SK-N-MC (cell line): ENCODE measurements around the gene TMEM121.

ENCODE experiments used
- EZH2 ChIP-seq: fragments of 200-600 bp; sonication (generic); IDR thresholded peaks from one replicate; pipeline ENCODE4 v1.6.1; 2017; ENCODE audit warnings: antibody characterized with exemption
- POLR2AphosphoS5 ChIP-seq: IDR thresholded peaks from 2 replicates; pipeline ENCODE4 v1.6.1; 2012; ENCODE audit warnings: mild to moderate bottlenecking, low read depth, low read length, borderline replicate concordance

GRCh38 chr14:105482486-105483110 is 43.8 kb upstream of the TMEM121 start:
- no peak for TF ChIP-seq POLR2AphosphoS5
- no peak for TF ChIP-seq EZH2
